ENCODE results near the gene PCYT1A. TPM values are rescaled to one million over a fixed set of nuclear protein-coding genes. Genes with fewer than 3 reads are reported as not detected.
A peak's percentile ranks its signal among the peaks of the same experiment; 100 is the strongest.
"Not testable (repeated sequence)": the region's sequence is repeated elsewhere in the genome, so short reads cannot be mapped to it uniquely, and the experiment has no call there.

Gene PCYT1A
- total RNA-seq, result 65.0 TPM

- peak; percentile 97 for DNase-seq
These were observed at the start of gene PCYT1A for GRCh38 chr3:196287440-196288140. Gene PCYT1A, minus strand, starts transcription at chr3:196287726. Its CDS starts 17,195 bp downstream, at chr3:196270531.

DNA sequence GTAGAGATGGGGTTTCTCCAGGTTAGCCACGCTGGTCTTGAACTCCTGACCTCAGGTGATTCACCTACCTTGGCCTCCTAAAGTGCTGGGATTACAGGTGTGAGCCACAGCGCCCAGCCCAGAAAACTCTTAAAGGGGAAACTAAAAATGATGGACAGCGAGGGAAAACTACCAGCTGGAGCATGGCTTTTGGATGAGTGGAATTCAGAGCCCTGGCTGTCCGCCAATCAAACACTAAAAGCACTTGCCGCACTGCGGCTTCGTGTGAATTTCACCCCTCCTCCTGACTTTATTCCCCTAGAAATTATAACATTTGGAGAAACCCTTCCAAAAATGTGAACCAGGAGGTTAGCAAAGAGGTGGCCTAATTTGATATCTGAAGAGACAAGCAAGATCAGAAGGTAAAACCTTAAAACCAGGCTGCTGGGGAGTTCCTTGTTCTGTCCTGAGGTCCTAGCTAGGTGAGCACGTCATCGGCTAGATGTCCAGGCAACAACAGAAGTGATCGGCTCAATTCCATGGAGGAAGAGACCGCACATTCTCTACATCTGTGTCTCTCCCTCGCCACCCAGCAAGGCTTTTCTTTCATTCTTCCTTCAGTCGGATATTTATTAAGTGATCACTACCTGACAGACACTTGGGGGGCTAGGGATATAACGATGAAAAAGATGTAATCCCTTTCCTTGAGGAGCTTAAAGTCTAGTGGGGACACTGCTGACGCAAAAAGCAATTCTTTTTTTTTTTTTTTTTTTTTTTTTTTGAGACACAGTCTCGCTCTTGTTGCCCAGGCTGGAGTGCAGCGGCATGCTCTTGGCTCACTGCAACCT is 49.0 kb upstream of the PCYT1A start:
- peak; percentile 36 for DNase-seq

DNA sequence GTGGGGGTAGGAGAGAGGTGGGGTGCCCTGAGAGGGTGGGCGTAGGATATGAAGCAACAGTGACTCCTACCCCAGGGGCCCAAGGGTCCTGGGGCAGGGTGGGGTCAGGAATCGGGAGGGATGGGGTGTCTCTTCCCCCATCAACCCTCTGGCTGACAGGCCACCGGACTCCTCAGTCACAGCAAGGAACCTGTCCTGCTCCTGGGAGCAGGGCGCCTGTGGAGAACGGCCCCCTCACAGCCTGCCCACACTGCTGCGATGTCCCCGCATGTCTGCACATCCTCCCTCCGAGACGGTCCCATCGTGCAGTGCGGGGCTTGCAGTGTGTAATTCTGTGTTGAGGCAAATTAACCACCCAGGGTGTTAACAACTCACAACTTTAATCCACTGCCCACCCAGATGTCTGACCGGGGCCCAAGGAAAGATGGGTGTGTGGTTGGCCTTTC is 48.0 kb upstream of the PCYT1A start:
- DNase-seq, result no peak

- no peak for DNase-seq
These were observed 47.5 kb upstream of the PCYT1A start for GRCh38 chr3:196334982-196335381.

GRCh38 chr3:196332168-196332567 is 44.6 kb upstream of the PCYT1A start:
- DNase-seq, result no peak

DNA sequence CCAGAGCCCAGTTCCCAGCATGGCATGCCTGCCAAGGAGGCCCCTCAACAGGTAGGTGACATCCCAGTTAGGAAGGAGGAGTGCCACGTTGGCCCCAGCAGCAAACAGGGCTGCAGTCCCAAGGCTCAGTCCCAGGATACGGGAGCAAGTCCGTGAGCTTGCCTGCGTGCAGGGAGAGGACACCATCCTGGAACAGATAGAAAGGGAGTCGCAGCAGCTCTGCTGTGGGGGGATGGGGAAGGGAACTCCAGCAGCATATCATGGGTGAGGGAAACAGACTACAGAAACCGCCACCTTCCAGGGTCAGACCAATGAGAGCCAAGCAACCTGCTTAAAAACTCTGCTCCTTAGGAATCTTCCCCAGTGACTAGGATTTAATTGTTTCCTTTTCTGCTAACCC is 39.9 kb upstream of the PCYT1A start:
- DNase-seq, result no peak

GRCh38 chr3:196326936-196327335 is 39.4 kb upstream of the PCYT1A start:
- no peak for DNase-seq

DNA sequence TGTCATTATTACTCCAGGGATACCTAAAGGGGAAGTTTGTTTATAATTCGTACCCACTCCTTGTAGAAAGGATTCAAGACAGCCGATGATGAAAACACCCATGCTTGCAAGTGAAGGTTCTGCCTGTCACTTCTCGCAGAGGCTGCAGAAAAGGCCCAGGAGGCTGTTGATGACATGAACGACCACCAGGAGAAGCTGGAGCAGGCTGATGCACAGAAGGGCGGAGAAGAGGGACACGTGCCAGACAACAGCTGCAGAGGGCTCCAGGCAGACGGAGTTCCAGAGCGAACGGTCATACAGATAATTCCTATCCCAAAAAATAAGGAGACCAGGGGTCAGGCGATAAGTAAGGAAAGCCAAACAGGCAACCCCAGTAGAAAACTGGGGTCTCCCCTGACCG is 36.2 kb upstream of the PCYT1A start:
- peak; percentile 91 for DNase-seq

GRCh38 chr3:196323016-196323415 is 35.5 kb upstream of the PCYT1A start:
- no peak for DNase-seq

DNA sequence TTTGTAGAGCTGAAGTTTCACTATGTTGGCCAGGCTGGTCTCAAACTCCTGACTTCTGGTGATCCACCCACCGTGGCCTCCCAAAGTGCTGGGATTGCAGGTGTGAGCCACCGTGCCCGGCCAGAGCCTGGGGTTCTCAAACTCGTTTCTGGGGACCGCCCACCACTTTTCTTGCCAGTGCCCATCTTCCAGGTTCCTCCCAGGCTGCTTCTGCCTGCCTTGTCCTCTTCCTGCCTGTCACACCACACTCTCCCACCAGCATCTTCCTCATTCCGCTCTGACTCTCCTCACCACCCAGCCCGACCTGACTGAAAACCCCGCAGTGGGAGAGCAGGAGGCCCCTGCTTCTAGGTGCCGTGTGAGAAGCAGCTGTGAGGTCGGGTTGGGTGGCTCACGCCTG is 33.6 kb upstream of the PCYT1A start:
- no peak for DNase-seq

DNA sequence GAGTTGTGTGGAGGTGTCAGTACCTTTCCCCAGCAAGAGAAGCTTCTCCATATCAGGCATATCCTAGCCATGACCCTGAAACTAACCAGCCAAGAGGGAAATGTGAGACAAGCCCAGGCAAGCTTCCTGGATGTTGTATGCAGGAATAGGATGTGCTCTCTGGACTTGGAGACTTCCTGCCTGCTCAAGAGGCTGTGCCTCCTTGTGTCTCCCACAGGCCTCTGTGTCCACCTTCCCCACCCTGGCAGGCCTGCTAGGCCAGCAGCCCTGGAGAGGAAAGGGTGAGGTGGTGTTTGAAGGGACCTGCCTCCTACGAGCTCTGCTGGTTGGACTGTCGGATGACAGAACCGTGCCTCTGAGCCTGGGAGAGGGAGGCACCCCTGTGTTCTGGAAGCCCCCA is 32.6 kb upstream of the PCYT1A start:
- no peak for DNase-seq

- DNase-seq, result peak; percentile 96
These were observed 30.4 kb upstream of the PCYT1A start, which contains the start of gene DYNLT2B for GRCh38 chr3:196317687-196318467. Gene DYNLT2B, minus strand, starts transcription at chr3:196318240. Its CDS starts 88 bp downstream, at chr3:196318152.

DNA sequence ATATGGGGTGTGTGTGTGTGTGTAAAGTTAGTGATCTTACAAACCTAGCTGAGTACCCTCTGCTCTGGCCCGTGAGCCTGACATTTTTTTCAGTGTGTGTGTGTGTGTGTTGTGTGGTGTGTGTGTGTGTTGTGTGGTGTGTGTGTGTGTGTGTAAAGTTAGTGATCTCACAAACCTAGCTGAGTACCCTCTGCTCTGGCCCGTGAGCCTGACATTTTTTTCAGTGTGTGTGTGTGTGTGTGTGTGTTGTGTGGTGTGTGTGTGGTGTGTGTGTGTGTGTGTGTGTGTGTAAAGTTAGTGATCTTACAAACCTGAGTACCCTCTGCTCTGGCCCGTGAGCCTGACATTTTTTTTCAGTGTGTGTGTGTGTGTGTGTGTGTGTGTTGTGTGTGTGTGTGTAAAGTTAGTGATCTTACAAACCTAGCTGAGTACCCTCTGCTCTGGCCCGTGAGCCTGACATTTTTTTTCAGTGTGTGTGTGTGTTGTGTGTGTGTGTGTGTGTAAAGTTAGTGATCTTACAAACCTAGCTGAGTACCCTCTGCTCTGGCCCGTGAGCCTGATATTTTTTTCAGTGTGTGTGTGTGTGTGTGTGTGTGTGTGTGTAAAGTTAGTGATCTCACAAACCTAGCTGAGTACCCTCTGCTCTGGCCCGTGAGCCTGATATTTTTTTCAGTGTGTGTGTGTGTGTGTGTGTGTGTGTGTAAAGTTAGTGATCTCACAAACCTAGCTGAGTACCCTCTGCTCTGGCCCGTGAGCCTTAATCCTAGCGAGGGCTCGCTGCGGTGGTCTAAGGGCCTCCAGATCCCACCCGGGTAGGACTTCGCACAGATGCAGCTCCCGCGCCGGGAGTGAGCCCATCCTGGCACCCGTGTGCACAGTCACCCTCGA is 29.5 kb upstream of the PCYT1A start:
- not testable (repeated sequence) for DNase-seq

DNA sequence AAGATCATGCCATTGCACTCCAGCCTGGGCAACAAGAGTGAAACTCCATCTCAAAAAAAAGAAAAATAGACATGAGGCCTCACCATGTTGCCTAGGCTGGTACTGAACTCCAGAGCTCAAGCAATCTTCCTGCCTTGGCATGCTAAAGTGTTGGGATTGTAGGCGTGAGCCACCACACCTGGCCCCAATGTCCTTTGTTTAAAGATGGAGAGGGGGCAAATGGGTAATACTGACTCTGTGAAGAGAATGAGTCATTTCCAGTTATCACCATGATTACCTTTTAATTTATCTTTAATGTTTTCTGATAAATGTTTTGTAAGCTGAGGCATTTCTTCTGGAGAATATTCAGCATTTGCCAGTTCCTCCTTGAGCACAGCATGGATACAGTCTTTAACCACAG is 28.3 kb upstream of the PCYT1A start:
- DNase-seq, result no peak

GRCh38 chr3:196314597-196314996 is 27.1 kb upstream of the PCYT1A start:
- DNase-seq, result no peak

GRCh38 chr3:196314086-196314485 is 26.6 kb upstream of the PCYT1A start:
- DNase-seq, result not testable (repeated sequence)

DNA sequence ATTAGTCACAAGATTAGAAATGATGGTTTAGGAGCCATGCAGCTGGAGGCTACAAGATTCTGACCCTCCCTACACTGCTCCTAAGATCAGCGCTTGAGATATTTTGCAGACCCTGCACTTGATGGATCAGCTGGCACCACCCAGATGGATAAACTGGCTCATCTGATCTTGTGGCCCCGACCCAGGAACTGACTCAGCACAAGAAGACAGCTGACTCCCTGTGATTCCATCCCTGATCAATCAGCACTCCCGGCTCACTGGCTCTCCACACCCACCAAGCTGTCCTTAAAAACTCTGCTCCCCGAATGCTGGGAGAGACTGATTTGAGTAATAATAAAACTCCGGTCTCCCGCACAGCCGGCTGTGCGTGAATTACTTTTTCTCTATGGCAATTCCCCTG is 15.4 kb upstream of the PCYT1A start:
- not testable (repeated sequence) for DNase-seq

- not testable (repeated sequence) for DNase-seq
These were observed 15.0 kb upstream of the PCYT1A start for GRCh38 chr3:196302551-196302950.

DNA sequence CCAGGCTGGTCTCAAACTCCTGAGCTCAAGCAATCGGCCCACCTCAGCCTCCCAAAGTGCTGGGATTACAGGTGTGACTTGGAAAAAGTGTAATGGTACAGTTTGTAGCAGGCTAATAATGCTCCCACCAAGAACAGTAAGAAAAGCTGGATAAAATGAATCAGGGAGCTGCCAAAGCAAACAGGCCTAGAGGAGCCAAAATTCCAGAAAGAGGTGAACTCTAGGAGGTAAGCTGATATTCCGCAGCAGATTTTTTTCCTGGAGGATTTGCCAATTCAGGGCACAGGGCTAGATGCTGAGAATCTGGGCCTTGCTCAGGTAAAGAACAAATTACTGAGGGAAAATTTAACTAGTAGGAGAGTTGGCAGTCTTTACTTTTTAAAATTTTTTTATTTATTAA is 11.0 kb upstream of the PCYT1A start:
- DNase-seq, result no peak

DNA sequence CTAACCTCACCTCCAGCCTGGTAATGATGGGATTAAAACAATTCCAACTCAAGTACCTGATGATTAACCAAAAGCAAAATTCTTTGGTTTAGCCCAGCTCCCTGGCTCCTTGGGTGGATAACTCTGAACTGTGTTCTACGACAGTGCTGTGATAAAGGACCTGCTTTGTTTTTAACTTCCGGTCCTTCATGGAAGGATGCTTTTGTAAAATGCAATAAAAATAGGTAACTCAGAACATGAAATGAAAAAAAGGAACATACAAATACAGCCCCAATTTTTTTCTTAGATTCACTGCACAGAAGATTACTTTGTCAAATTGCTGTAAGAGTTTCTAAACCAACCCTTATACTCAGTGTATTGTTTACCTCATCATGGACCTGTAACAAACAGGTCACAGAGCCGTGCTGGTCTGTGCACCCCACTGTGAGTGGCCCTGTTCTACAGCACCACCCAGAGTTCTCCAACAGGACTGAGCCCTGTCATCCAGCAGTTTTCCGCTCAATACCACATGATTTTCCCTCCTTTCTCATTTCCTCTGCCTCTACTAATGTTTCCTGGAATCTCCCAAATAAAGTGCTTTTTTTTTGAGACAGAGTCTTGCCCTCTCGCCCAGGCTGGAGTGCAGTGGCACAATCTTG is 4.9 kb upstream of the PCYT1A start:
- DNase-seq, result no peak

GRCh38 chr3:196288141-196288460 is 575 bp upstream of the PCYT1A start:
- DNase-seq, result peak; percentile 57
